ENCODE data around the gene BABAM2. TPM values are rescaled to one million over a fixed set of nuclear protein-coding genes. Genes with fewer than 3 reads are reported as not detected.
"Not testable (repeated sequence)": the region's sequence is repeated elsewhere in the genome, so short reads cannot be mapped to it uniquely, and the experiment has no call there.

The BABAM2 gene
- total RNA-seq, 1 experiment from 2014 or later: 40.8 TPM

- no peak overlapping the region for H3K9ac ChIP-seq (ENCODE audit: low read length)
- no peak overlapping the region for H3K27ac ChIP-seq (ENCODE audit: low read length)
- H3K36me3 ChIP-seq (ENCODE audit: insufficient read depth, low read length): no peaks in the 10 kb centered on the region
- H4K20me1 ChIP-seq (ENCODE audit: insufficient read depth, low read depth, low read length): no peaks in the 10 kb centered on the region
- H3K9me2 ChIP-seq (replicated peaks; ENCODE audit: insufficient read depth, low read length): no peaks in the 10 kb centered on the region
- no peak overlapping the region for H3K4me3 ChIP-seq (ENCODE audit: low read length)
- DNase-seq: no peak
- H3K27me3 ChIP-seq (ENCODE audit: low read length): no peaks in the 10 kb centered on the region
- H3K4me2 ChIP-seq (ENCODE audit: low read depth, low read length, poor library complexity, severe bottlenecking): no peak overlapping the region
- H2AFZ ChIP-seq (ENCODE audit: low read length): no peak overlapping the region
- no peaks in the 10 kb centered on the region for H3K4me1 ChIP-seq (ENCODE audit: low read length)
- H3K79me2 ChIP-seq (ENCODE audit: low read length): no peaks in the 10 kb centered on the region
- H3K9me3 ChIP-seq (ENCODE audit: low read length): no peaks in the 10 kb centered on the region
Observed at GRCh38 chr2:27869763-27870162, 20.8 kb upstream of the BABAM2 start.

GRCh38 chr2:27870724-27871123 is 19.8 kb upstream of the BABAM2 start:
- Histone ChIP-seq H3K36me3 (ENCODE audit: insufficient read depth, low read length) (no peaks in the 10 kb centered on the region), H3K9ac (ENCODE audit: low read length) (no peak overlapping the region), H3K4me3 (ENCODE audit: low read length) (no peak overlapping the region), H3K27ac (ENCODE audit: low read length) (no peak overlapping the region), H3K27me3 (ENCODE audit: low read length) (no peaks in the 10 kb centered on the region), H3K9me2 (replicated peaks; ENCODE audit: insufficient read depth, low read length) (no peaks in the 10 kb centered on the region), H3K4me2 (ENCODE audit: low read depth, low read length, poor library complexity, severe bottlenecking) (no peak overlapping the region), H3K4me1 (ENCODE audit: low read length) (no peaks in the 10 kb centered on the region), H3K9me3 (ENCODE audit: low read length) (no peaks in the 10 kb centered on the region), H3K79me2 (ENCODE audit: low read length) (no peaks in the 10 kb centered on the region), H2AFZ (ENCODE audit: low read length) (no peak overlapping the region), H4K20me1 (ENCODE audit: insufficient read depth, low read depth, low read length) (no peaks in the 10 kb centered on the region)
- DNase-seq: no peak

GRCh38 chr2:27871802-27872201 is 18.7 kb upstream of the BABAM2 start:
- Histone ChIP-seq H4K20me1 (ENCODE audit: insufficient read depth, low read depth, low read length) (no peaks in the 10 kb centered on the region), H3K27me3 (ENCODE audit: low read length) (no peaks in the 10 kb centered on the region), H3K9me3 (ENCODE audit: low read length) (no peaks in the 10 kb centered on the region), H2AFZ (ENCODE audit: low read length) (no peak overlapping the region), H3K4me1 (ENCODE audit: low read length) (no peaks in the 10 kb centered on the region), H3K27ac (ENCODE audit: low read length) (no peak overlapping the region), H3K9me2 (replicated peaks; ENCODE audit: insufficient read depth, low read length) (no peaks in the 10 kb centered on the region), H3K4me2 (ENCODE audit: low read depth, low read length, poor library complexity, severe bottlenecking) (no peak overlapping the region), H3K9ac (ENCODE audit: low read length) (no peak overlapping the region), H3K79me2 (ENCODE audit: low read length) (no peaks in the 10 kb centered on the region), H3K4me3 (ENCODE audit: low read length) (no peak overlapping the region), H3K36me3 (ENCODE audit: insufficient read depth, low read length) (no peaks in the 10 kb centered on the region)
- no peak for DNase-seq

GRCh38 chr2:27873091-27873490 is 17.4 kb upstream of the BABAM2 start:
- Histone ChIP-seq H3K4me1 (ENCODE audit: low read length) (no peaks in the 10 kb centered on the region), H3K36me3 (ENCODE audit: insufficient read depth, low read length) (no peaks in the 10 kb centered on the region), H3K4me3 (ENCODE audit: low read length) (no peak overlapping the region), H3K27ac (ENCODE audit: low read length) (no peak overlapping the region), H3K79me2 (ENCODE audit: low read length) (no peaks in the 10 kb centered on the region), H3K4me2 (ENCODE audit: low read depth, low read length, poor library complexity, severe bottlenecking) (no peak overlapping the region), H3K9ac (ENCODE audit: low read length) (no peak overlapping the region), H3K27me3 (ENCODE audit: low read length) (no peaks in the 10 kb centered on the region), H3K9me3 (ENCODE audit: low read length) (no peaks in the 10 kb centered on the region), H2AFZ (ENCODE audit: low read length) (no peak overlapping the region), H3K9me2 (replicated peaks; ENCODE audit: insufficient read depth, low read length) (no peaks in the 10 kb centered on the region), H4K20me1 (ENCODE audit: insufficient read depth, low read depth, low read length) (no peaks in the 10 kb centered on the region)
- no peak for DNase-seq

GRCh38 chr2:27875089-27875881 is 15.2 kb upstream of the BABAM2 start:
- Histone ChIP-seq H3K4me1 (ENCODE audit: low read length) (no peaks in the 10 kb centered on the region), H3K9me2 (replicated peaks; ENCODE audit: insufficient read depth, low read length) (no peaks in the 10 kb centered on the region), H3K9ac (ENCODE audit: low read length) (no peak overlapping the region), H3K4me2 (ENCODE audit: low read depth, low read length, poor library complexity, severe bottlenecking) (no peak overlapping the region), H3K9me3 (ENCODE audit: low read length) (no peaks in the 10 kb centered on the region), H4K20me1 (ENCODE audit: insufficient read depth, low read depth, low read length) (no peaks in the 10 kb centered on the region), H3K27me3 (ENCODE audit: low read length) (no peaks in the 10 kb centered on the region), H3K27ac (ENCODE audit: low read length) (no peak overlapping the region), H3K36me3 (ENCODE audit: insufficient read depth, low read length) (no peaks in the 10 kb centered on the region), H3K4me3 (ENCODE audit: low read length) (no peak overlapping the region), H2AFZ (ENCODE audit: low read length) (no peak overlapping the region), H3K79me2 (ENCODE audit: low read length) (no peaks in the 10 kb centered on the region)
- no peak for DNase-seq

GRCh38 chr2:27878825-27879224 is 11.7 kb upstream of the BABAM2 start:
- Histone ChIP-seq H3K9me3 (ENCODE audit: low read length) (no peaks in the 10 kb centered on the region), H4K20me1 (ENCODE audit: insufficient read depth, low read depth, low read length) (no peaks in the 10 kb centered on the region), H3K36me3 (ENCODE audit: insufficient read depth, low read length) (no peaks in the 10 kb centered on the region), H3K79me2 (ENCODE audit: low read length) (no peaks in the 10 kb centered on the region), H3K4me3 (ENCODE audit: low read length) (no peak overlapping the region), H3K27ac (ENCODE audit: low read length) (no peak overlapping the region), H3K4me2 (ENCODE audit: low read depth, low read length, poor library complexity, severe bottlenecking) (no peak overlapping the region), H3K9ac (ENCODE audit: low read length) (no peak overlapping the region), H3K9me2 (replicated peaks; ENCODE audit: insufficient read depth, low read length) (no peaks in the 10 kb centered on the region), H3K27me3 (ENCODE audit: low read length) (no peaks in the 10 kb centered on the region), H2AFZ (ENCODE audit: low read length) (no peak overlapping the region), H3K4me1 (ENCODE audit: low read length) (no peaks in the 10 kb centered on the region)
- DNase-seq: no peak

- not testable (repeated sequence) for H3K27ac ChIP-seq (ENCODE audit: low read length); H3K9me3 ChIP-seq (ENCODE audit: low read length); H3K9ac ChIP-seq (ENCODE audit: low read length); H3K27me3 ChIP-seq (ENCODE audit: low read length); H3K9me2 ChIP-seq (replicated peaks; ENCODE audit: insufficient read depth, low read length); H4K20me1 ChIP-seq (ENCODE audit: insufficient read depth, low read depth, low read length); H3K4me3 ChIP-seq (ENCODE audit: low read length); DNase-seq; H3K36me3 ChIP-seq (ENCODE audit: insufficient read depth, low read length); H2AFZ ChIP-seq (ENCODE audit: low read length); H3K79me2 ChIP-seq (ENCODE audit: low read length); H3K4me1 ChIP-seq (ENCODE audit: low read length); H3K4me2 ChIP-seq (ENCODE audit: low read depth, low read length, poor library complexity, severe bottlenecking)
Observed at GRCh38 chr2:27881815-27882583, 8.5 kb upstream of the BABAM2 start.

- H3K79me2 ChIP-seq (ENCODE audit: low read length); H3K36me3 ChIP-seq (ENCODE audit: insufficient read depth, low read length); H3K27me3 ChIP-seq (ENCODE audit: low read length); H3K4me1 ChIP-seq (ENCODE audit: low read length); H3K27ac ChIP-seq (ENCODE audit: low read length); H3K4me2 ChIP-seq (ENCODE audit: low read depth, low read length, poor library complexity, severe bottlenecking); H3K4me3 ChIP-seq (ENCODE audit: low read length); H3K9me3 ChIP-seq (ENCODE audit: low read length); H3K9me2 ChIP-seq (replicated peaks; ENCODE audit: insufficient read depth, low read length); H2AFZ ChIP-seq (ENCODE audit: low read length); H4K20me1 ChIP-seq (ENCODE audit: insufficient read depth, low read depth, low read length); DNase-seq; H3K9ac ChIP-seq (ENCODE audit: low read length): not testable (repeated sequence)
Observed at GRCh38 chr2:27882584-27882922, 8.0 kb upstream of the BABAM2 start.
